HG03342 (cell line): Measurements from ENCODE around the gene KCNIP4.

Source experiments
- ATAC-seq: cut with Tn5 transposase; IDR thresholded peaks from one replicate; pipeline ENCODE4 v1.9.1; 2021; ENCODE audit warnings: mild to moderate bottlenecking, moderate library complexity; ENCODE audit not compliant: unreplicated experiment

KCNIP4 gene

GRCh38 chr4:21901831-21902230 is 46.7 kb downstream of the KCNIP4 start:
- ATAC-seq, result no peak

GRCh38 chr4:21901281-21901680 is 47.3 kb downstream of the KCNIP4 start:
- ATAC-seq, result no peak

GRCh38 chr4:21900211-21900610 is 48.4 kb downstream of the KCNIP4 start:
- no peak for ATAC-seq

- no peak for ATAC-seq
Observed at GRCh38 chr4:21898101-21898500, 50.5 kb downstream of the KCNIP4 start.

GRCh38 chr4:21896767-21897166 is 51.8 kb downstream of the KCNIP4 start:
- ATAC-seq, result no peak

- ATAC-seq, result no peak
Observed at GRCh38 chr4:21893136-21893535, 55.4 kb downstream of the KCNIP4 start.

- no peak for ATAC-seq
Observed at GRCh38 chr4:21890231-21890630, 58.3 kb downstream of the KCNIP4 start.

GRCh38 chr4:21888195-21888976 is 60.2 kb downstream of the KCNIP4 start:
- peak; percentile 78 for ATAC-seq

- no peak for ATAC-seq
Observed at GRCh38 chr4:21887481-21887880, 61.1 kb downstream of the KCNIP4 start.

GRCh38 chr4:21885770-21886169 is 62.8 kb downstream of the KCNIP4 start:
- no peak for ATAC-seq

GRCh38 chr4:21885241-21885640 is 63.3 kb downstream of the KCNIP4 start:
- no peak for ATAC-seq

GRCh38 chr4:21884615-21885014 is 64.0 kb downstream of the KCNIP4 start:
- ATAC-seq, result peak; percentile 32

GRCh38 chr4:21882051-21882839 is 66.3 kb downstream of the KCNIP4 start:
- no peak for ATAC-seq

- peak; percentile 52 for ATAC-seq
Observed at GRCh38 chr4:21879187-21879586, 69.4 kb downstream of the KCNIP4 start.

GRCh38 chr4:21876711-21877110 is 71.9 kb downstream of the KCNIP4 start:
- no peak for ATAC-seq

- no peak for ATAC-seq
Observed at GRCh38 chr4:21873145-21873544, 75.4 kb downstream of the KCNIP4 start.

GRCh38 chr4:21872101-21872500 is 76.5 kb downstream of the KCNIP4 start:
- no peak for ATAC-seq

GRCh38 chr4:21869978-21870745 is 78.4 kb downstream of the KCNIP4 start:
- ATAC-seq, result no peak

- no peak for ATAC-seq
Observed at GRCh38 chr4:21864686-21865085, 83.9 kb downstream of the KCNIP4 start.

- ATAC-seq, result no peak
Observed at GRCh38 chr4:21862917-21863316, 85.7 kb downstream of the KCNIP4 start.

GRCh38 chr4:21858971-21859370 is 89.6 kb downstream of the KCNIP4 start:
- no peak for ATAC-seq
